Osteoblast (primary cell): ENCODE measurements around the gene ZNF692. TPM values are rescaled to one million over a fixed set of nuclear protein-coding genes. Genes with fewer than 3 reads are reported as not detected.

ENCODE experiments used
- DNase-seq: peaks from one replicate; pipeline ENCODE4 v3.0.0; 2011; ENCODE audit warnings: low spot score, mixed read lengths; ENCODE audit not compliant: insufficient read length; ENCODE audit errors: missing footprints
- H2AFZ ChIP-seq: 2 replicates; pipeline ENCODE4 v1.6.0; 2011; ENCODE audit warnings: mild to moderate bottlenecking, low read length
- H3K27ac ChIP-seq: 2 replicates; pipeline ENCODE4 v1.5.1; 2011; ENCODE audit warnings: mild to moderate bottlenecking, low read depth, low read length, moderate library complexity
- H3K27me3 ChIP-seq: 2 replicates; pipeline ENCODE4 v1.6.0; 2012; ENCODE audit warnings: mild to moderate bottlenecking, control low read depth, inconsistent platforms, low read length, moderate library complexity; ENCODE audit not compliant: insufficient read depth
- H3K36me3 ChIP-seq: 2 replicates; pipeline ENCODE4 v1.5.1; 2011; ENCODE audit warnings: mild to moderate bottlenecking, low read length, control low read depth, moderate library complexity; ENCODE audit not compliant: insufficient read depth
- H3K4me1 ChIP-seq: 2 replicates; pipeline ENCODE4 v1.5.1; 2011; ENCODE audit warnings: mild to moderate bottlenecking, low read length, control low read depth, moderate library complexity; ENCODE audit not compliant: insufficient read depth
- H3K4me2 ChIP-seq: 2 replicates; pipeline ENCODE4 v1.6.0; 2011; ENCODE audit warnings: mild to moderate bottlenecking, low read length; ENCODE audit not compliant: insufficient read depth
- H3K4me3 ChIP-seq: fragments of 200-600 bp; sonication (generic); 3 replicates; pipeline ENCODE4 v1.5.1; 2012; ENCODE audit warnings: mild to moderate bottlenecking, low read length, inconsistent platforms; ENCODE audit not compliant: insufficient read depth
- H3K79me2 ChIP-seq: 2 replicates; pipeline ENCODE4 v1.6.0; 2012; ENCODE audit warnings: mild to moderate bottlenecking, low read length, control low read depth, inconsistent platforms; ENCODE audit not compliant: insufficient read depth
- H3K9me3 ChIP-seq: 2 replicates; pipeline ENCODE4 v1.5.1; 2011; ENCODE audit warnings: low read depth, low read length, control low read depth
- H4K20me1 ChIP-seq: 2 replicates; pipeline ENCODE4 v1.6.0; 2012; ENCODE audit warnings: mild to moderate bottlenecking, low read length, control low read depth; ENCODE audit not compliant: insufficient read depth
- CTCF ChIP-seq: IDR thresholded peaks from 2 replicates; pipeline ENCODE4 v1.5.1; 2011; ENCODE audit warnings: mild to moderate bottlenecking, low read depth, low read length, moderate library complexity; ENCODE audit errors: extremely low read depth
- small RNA-seq: library from RNA; depleted of rRNA; stranded (forward); fragments of <200 nt; gene quantifications from one replicate; pipeline ENCODE3, GENCODE V24; 2012
- total RNA-seq: library from RNA; depleted of rRNA; stranded (reverse); fragments of >200 nt; gene quantifications from 2 replicates; pipeline ENCODE4 v1.2.3, GENCODE V29; 2012

ZNF692 gene
- total RNA-seq, 1 donor, result 12.3 TPM

GRCh38 chr1:248800459-248800858, 58.4 kb downstream of the ZNF692 start:
- H3K9me3 ChIP-seq, result no peaks in the 10 kb centered on the region
- H3K79me2 ChIP-seq, result no peaks in the 10 kb centered on the region
- TF ChIP-seq CTCF, result no peak
- no peak for DNase-seq
- no peak overlapping the region for H2AFZ ChIP-seq
- H3K27me3 ChIP-seq, result no peaks in the 10 kb centered on the region
- H3K27ac ChIP-seq, result no peak overlapping the region
- no peak overlapping the region for H3K4me3 ChIP-seq
- H3K4me1 ChIP-seq, result no peaks in the 10 kb centered on the region
- no peak overlapping the region for H3K4me2 ChIP-seq
- H3K36me3 ChIP-seq, result no peaks in the 10 kb centered on the region
- H4K20me1 ChIP-seq, result no peaks in the 10 kb centered on the region

Small RNA genes lying within 50 kb of the gene (small RNA-seq; reads per million reads assigned to genes)
- gene MIR3124, result not detected

Other genes starting within 250 kb of the ZNF692 start
- not detected in 2 replicates for gene OR2T11, start 224.0 kb downstream of the ZNF692 start, total RNA-seq
- gene OR2T35, start 213.8 kb downstream of the ZNF692 start, total RNA-seq, result not detected in 2 replicates
- not detected in 2 replicates for gene OR2T27, start 203.6 kb downstream of the ZNF692 start, total RNA-seq
- gene OR14I1, start 156.3 kb downstream of the ZNF692 start, total RNA-seq, result not detected in 2 replicates
- not detected in 2 replicates for gene LYPD8, start 103.3 kb downstream of the ZNF692 start, total RNA-seq
- gene SH3BP5L, start 33.2 kb downstream of the ZNF692 start, total RNA-seq, result 23.6 and 25.3 TPM in 2 replicates
- 15.2 and 15.3 TPM in 2 replicates for gene ZNF672, start 20.9 kb downstream of the ZNF692 start, total RNA-seq
- gene PGBD2, start 47.1 kb upstream of the ZNF692 start, total RNA-seq, result 4.3 and 4.7 TPM in 2 replicates